GM10266 (cell line): Measurements from ENCODE around the gene IL17RB.

Source experiments
- DNase-seq: peaks from one replicate; pipeline ENCODE4 v3.0.0; 2012; ENCODE audit errors: extremely low spot score
- TF ChIP-seq, protein P1 (sequence below): IDR thresholded peaks from 2 replicates; pipeline ENCODE4 v1.5.1; 2012; ENCODE audit warnings: mild to moderate bottlenecking, low read depth; ENCODE audit not compliant: control insufficient read depth, insufficient read depth; ENCODE audit errors: missing control alignments

Gene IL17RB

GRCh38 chr3:53900666-53901331 is 54.4 kb downstream of the IL17RB start:
- TF ChIP-seq, protein P1, sequence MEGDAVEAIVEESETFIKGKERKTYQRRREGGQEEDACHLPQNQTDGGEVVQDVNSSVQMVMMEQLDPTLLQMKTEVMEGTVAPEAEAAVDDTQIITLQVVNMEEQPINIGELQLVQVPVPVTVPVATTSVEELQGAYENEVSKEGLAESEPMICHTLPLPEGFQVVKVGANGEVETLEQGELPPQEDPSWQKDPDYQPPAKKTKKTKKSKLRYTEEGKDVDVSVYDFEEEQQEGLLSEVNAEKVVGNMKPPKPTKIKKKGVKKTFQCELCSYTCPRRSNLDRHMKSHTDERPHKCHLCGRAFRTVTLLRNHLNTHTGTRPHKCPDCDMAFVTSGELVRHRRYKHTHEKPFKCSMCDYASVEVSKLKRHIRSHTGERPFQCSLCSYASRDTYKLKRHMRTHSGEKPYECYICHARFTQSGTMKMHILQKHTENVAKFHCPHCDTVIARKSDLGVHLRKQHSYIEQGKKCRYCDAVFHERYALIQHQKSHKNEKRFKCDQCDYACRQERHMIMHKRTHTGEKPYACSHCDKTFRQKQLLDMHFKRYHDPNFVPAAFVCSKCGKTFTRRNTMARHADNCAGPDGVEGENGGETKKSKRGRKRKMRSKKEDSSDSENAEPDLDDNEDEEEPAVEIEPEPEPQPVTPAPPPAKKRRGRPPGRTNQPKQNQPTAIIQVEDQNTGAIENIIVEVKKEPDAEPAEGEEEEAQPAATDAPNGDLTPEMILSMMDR, result no peak
- DNase-seq, result no peak

DNA sequence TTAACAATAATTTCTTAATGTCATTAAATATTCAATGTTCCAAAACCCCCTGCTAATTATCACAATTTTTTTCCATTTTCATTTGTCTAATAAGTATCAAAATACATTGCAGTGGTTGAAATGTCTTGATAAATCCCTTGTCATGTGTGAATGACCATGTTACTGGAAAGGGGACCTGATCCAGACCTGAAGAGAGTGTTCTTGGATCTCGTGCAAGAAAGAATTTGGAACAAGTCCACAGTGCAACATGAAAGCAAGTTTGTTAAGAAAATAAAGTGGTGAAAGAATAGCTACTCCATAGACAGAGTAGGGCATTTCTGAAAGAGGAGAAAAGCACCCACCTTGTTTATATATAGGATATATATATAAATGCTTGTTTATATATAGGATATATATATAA is 55.7 kb downstream of the IL17RB start:
- TF ChIP-seq, protein P1, result no peak
- DNase-seq, result no peak

GRCh38 chr3:53902711-53903110 is 56.3 kb downstream of the IL17RB start:
- TF ChIP-seq, protein P1, result no peak
- DNase-seq, result no peak

GRCh38 chr3:53913401-53913800 is 67.0 kb downstream of the IL17RB start:
- TF ChIP-seq, protein P1, result no peak
- DNase-seq, result no peak
